SK-N-MC (cell line): ENCODE results near the gene ZBTB2.
"Not testable (repeated sequence)": the region's sequence is repeated elsewhere in the genome, so short reads cannot be mapped to it uniquely, and the experiment has no call there.

Experiments
- DNase-seq: peaks from one replicate; pipeline ENCODE4 v3.0.0-alpha.2; 2011; ENCODE audit warnings: low read depth, low spot score
- H3K27ac ChIP-seq: fragments of 200-600 bp; sonication (generic); 2 replicates; pipeline ENCODE4 v1.5.1; 2016; ENCODE audit warnings: mixed run types
- H3K36me3 ChIP-seq: fragments of 200-600 bp; sonication (generic); 2 replicates; pipeline ENCODE4 v1.6.1; 2017; ENCODE audit warnings: antibody characterized with exemption, low read length, mixed read lengths; ENCODE audit not compliant: insufficient read depth
- H3K4me3 ChIP-seq: fragments of 200-600 bp; sonication (generic); 2 replicates; pipeline ENCODE4 v1.5.1; 2016
- H3K9ac ChIP-seq: fragments of 200-600 bp; sonication (generic); 2 replicates; pipeline ENCODE4 v1.8.0; 2017; ENCODE audit warnings: mixed run types, mixed read lengths; ENCODE audit not compliant: insufficient read length
- H3K9me3 ChIP-seq: fragments of 200-600 bp; sonication (generic); 2 replicates; pipeline ENCODE4 v1.6.1; 2017; ENCODE audit warnings: low read depth, mild to moderate bottlenecking, antibody characterized with exemption, low read length, moderate library complexity, mixed read lengths
- EZH2 ChIP-seq: fragments of 200-600 bp; sonication (generic); IDR thresholded peaks from one replicate; pipeline ENCODE4 v1.6.1; 2017; ENCODE audit warnings: antibody characterized with exemption
- FOXP2 ChIP-seq: optimal IDR thresholded peaks from 2 replicates; pipeline ENCODE3; 2011; ENCODE audit warnings: mild to moderate bottlenecking, moderate library complexity; ENCODE audit not compliant: insufficient read depth; ENCODE audit errors: extremely low read length, control extremely low read depth
- POLR2AphosphoS5 ChIP-seq: IDR thresholded peaks from 2 replicates; pipeline ENCODE4 v1.6.1; 2012; ENCODE audit warnings: mild to moderate bottlenecking, low read depth, low read length, borderline replicate concordance

The ZBTB2 gene

DNA sequence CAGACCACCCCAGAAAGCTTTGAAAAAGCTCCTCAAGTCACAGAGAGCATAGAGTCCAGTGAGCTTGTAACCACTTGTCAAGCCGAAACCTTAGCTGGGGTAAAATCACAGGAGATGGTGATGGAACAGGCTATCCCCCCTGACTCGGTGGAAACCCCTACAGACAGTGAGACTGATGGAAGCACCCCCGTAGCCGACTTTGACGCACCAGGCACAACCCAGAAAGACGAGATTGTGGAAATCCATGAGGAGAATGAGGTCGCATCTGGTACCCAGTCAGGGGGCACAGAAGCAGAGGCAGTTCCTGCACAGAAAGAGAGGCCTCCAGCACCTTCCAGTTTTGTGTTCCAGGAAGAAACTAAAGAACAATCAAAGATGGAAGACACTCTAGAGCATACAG, 39.6 kb downstream of the ZBTB2 start:
- Histone ChIP-seq H3K27ac (no peak overlapping the region), H3K9ac (no peak overlapping the region), H3K4me3 (no peak overlapping the region), H3K9me3 (no peaks in the 10 kb centered on the region), H3K36me3 (no peaks in the 10 kb centered on the region)
- no peak for DNase-seq
- TF ChIP-seq POLR2AphosphoS5 (no peak), EZH2 (no peak), FOXP2 (no peak)

DNA sequence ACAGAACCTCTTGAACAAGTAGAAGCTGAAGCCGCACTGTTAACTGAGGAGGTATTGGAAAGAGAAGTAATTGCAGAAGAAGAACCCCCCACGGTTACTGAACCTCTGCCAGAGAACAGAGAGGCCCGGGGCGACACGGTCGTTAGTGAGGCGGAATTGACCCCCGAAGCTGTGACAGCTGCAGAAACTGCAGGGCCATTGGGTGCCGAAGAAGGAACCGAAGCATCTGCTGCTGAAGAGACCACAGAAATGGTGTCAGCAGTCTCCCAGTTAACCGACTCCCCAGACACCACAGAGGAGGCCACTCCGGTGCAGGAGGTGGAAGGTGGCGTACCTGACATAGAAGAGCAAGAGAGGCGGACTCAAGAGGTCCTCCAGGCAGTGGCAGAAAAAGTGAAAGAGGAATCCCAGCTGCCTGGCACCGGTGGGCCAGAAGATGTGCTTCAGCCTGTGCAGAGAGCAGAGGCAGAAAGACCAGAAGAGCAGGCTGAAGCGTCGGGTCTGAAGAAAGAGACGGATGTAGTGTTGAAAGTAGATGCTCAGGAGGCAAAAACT, 40.1 kb downstream of the ZBTB2 start:
- Histone ChIP-seq H3K9ac (no peak overlapping the region), H3K27ac (no peak overlapping the region), H3K9me3 (no peaks in the 10 kb centered on the region), H3K4me3 (no peak overlapping the region), H3K36me3 (no peaks in the 10 kb centered on the region)
- no peak for TF ChIP-seq FOXP2
- no peak for TF ChIP-seq POLR2AphosphoS5
- TF ChIP-seq EZH2 = no peak
- DNase-seq = no peak

DNA sequence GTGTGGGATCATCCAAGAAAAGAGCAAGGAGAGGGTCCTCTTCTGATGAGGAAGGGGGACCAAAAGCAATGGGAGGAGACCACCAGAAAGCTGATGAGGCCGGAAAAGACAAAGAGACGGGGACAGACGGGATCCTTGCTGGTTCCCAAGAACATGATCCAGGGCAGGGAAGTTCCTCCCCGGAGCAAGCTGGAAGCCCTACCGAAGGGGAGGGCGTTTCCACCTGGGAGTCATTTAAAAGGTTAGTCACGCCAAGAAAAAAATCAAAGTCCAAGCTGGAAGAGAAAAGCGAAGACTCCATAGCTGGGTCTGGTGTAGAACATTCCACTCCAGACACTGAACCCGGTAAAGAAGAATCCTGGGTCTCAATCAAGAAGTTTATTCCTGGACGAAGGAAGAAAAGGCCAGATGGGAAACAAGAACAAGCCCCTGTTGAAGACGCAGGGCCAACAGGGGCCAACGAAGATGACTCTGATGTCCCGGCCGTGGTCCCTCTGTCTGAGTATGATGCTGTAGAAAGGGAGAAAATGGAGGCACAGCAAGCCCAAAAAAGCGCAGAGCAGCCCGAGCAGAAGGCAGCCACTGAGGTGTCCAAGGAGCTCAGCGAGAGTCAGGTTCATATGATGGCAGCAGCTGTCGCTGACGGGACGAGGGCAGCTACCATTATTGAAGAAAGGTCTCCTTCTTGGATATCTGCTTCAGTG, 40.8 kb downstream of the ZBTB2 start:
- Histone ChIP-seq H3K36me3 (no peaks in the 10 kb centered on the region), H3K27ac (no peak overlapping the region), H3K9me3 (no peaks in the 10 kb centered on the region), H3K4me3 (no peak overlapping the region), H3K9ac (no peak overlapping the region)
- DNase-seq = no peak
- TF ChIP-seq FOXP2 = no peak
- no peak for TF ChIP-seq POLR2AphosphoS5
- no peak for TF ChIP-seq EZH2

DNA sequence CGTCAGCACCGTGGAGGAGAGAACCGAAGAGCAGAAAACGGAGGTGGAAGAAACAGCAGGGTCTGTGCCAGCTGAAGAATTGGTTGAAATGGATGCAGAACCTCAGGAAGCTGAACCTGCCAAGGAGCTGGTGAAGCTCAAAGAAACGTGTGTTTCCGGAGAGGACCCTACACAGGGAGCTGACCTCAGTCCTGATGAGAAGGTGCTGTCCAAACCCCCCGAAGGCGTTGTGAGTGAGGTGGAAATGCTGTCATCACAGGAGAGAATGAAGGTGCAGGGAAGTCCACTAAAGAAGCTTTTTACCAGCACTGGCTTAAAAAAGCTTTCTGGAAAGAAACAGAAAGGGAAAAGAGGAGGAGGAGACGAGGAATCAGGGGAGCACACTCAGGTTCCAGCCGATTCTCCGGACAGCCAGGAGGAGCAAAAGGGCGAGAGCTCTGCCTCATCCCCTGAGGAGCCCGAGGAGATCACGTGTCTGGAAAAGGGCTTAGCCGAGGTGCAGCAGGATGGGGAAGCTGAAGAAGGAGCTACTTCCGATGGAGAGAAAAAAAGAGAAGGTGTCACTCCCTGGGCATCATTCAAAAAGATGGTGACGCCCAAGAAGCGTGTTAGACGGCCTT, 41.6 kb downstream of the ZBTB2 start:
- DNase-seq = no peak
- H3K9ac ChIP-seq = no peak overlapping the region
- H3K36me3 ChIP-seq = no peaks in the 10 kb centered on the region
- H3K4me3 ChIP-seq = no peak overlapping the region
- TF ChIP-seq FOXP2 (no peak), EZH2 (no peak), POLR2AphosphoS5 (no peak)
- H3K9me3 ChIP-seq = no peaks in the 10 kb centered on the region
- H3K27ac ChIP-seq = no peak overlapping the region

DNA sequence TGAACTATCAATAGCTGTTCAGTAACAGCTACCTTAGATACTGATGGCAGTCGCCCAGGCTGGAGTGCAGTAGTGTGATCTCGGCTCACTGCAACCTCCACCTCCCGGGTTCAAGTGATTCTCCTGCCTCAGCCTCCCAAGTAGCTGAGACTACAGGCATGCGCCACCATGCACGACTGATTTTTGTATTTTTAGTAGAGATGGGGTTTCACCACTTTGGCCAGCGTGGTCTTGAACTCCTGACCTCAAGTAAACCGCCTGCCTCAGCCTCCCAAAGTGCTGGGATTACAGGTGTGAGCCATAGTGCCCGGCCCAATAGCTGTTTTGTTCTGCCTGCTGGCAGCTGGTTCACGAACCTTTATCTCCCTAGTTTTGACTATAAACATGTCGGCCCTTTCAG, 48.6 kb downstream of the ZBTB2 start:
- H3K36me3 ChIP-seq, H3K27ac ChIP-seq, DNase-seq, H3K9ac ChIP-seq, H3K9me3 ChIP-seq, H3K4me3 ChIP-seq: not testable (repeated sequence)

DNA sequence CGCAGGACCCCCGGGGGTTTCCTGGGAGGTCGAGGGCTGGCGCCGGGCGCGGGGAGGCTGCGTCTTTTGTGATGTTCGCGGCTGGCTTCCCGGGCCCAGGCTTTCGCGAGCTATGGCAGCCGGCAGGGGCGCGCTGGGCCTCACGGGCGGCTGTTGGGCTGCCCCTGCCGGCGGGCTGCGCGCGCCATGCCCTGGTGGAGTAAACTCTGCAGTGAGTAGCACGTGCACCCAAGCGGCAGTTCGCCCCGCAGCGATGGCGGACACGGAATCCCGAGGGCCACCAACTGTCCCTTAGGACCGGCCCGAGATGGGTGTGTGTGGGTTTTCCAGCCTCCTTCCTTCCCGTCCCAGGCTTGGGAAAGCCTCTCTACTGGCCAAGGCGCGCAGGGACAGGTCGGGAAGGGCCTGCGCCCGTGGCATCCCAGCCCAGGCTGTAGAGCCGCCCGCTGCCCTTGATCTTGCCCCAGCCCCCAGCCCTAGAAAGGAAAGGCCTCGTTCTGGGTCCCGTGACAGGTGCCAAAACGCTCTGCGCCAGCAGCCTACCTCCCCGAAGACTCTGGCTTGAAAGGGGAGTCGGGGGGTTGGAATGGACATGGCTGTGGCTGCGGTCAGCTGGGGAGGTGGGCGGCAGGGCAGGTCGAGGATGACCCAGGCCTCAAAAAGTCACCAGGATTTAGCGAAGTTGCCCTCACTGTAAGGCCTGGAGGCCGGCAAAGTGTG, 49.7 kb downstream of the ZBTB2 start:
- Histone ChIP-seq H3K9ac (no peak overlapping the region), H3K4me3 (no peak overlapping the region), H3K27ac (no peak overlapping the region), H3K9me3 (no peaks in the 10 kb centered on the region), H3K36me3 (no peaks in the 10 kb centered on the region)
- TF ChIP-seq FOXP2 (no peak), POLR2AphosphoS5 (no peak), EZH2 (no peak)
- no peak for DNase-seq

DNA sequence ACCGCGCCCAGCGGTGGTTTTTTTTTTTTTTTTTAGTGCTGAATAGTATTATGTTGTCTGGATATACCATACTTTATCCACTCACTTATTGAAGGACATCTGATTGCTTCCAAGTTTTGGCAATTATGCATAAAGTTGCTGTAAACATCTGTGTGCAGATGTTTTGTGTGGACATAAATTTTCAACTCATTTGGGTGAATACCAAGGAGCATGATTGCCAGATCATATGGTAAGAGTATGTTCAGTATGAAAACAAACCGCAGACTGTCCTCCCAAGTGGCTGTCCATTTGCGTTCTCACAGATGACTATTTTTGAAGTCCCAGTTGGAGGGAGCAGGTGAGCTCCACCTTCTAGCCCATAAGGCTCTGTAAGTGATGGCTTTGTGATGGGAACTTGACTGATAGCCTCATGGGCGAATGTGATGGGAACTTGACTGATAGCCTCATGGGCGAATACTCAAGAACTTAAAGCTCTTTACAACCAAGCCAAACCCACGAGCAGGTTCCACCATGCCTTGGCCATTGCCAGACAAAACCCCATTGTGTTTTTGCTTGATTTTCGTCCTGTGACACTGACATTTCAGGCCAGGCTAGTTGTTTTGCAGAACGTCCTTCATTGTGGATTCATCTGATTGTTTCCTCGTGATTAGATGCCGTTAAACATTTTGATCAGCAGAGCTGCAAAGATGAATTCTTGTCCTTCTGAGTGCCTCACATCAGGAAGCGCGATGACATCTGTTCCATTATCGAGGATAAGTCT, 51.0 kb downstream of the ZBTB2 start:
- H3K9ac ChIP-seq = no peak overlapping the region
- DNase-seq = no peak
- H3K4me3 ChIP-seq = no peak overlapping the region
- no peaks in the 10 kb centered on the region for H3K9me3 ChIP-seq
- H3K36me3 ChIP-seq = no peaks in the 10 kb centered on the region
- no peak for TF ChIP-seq POLR2AphosphoS5
- no peak overlapping the region for H3K27ac ChIP-seq

DNA sequence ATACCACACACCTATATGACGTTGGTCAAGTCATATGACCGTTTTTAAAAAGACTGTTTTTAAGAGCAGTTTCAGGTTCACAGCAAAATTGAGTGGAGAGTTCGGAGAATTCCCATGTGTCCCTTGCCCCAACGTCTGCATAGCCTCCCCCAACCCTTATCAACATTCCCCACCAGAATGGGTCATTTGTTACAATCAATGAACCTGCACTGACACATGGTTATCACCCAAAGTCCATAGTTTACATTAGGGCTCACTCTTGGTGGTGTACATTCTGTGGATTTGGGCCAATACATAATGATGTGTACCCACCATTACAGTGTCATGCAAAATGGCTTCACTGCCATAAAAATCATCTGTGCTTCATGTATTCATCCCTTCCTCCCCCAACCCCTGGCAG, 52.0 kb downstream of the ZBTB2 start:
- DNase-seq = no peak
- no peak for TF ChIP-seq FOXP2
- no peak for TF ChIP-seq POLR2AphosphoS5
- no peak for TF ChIP-seq EZH2
- Histone ChIP-seq H3K27ac (no peak overlapping the region), H3K9ac (no peak overlapping the region), H3K4me3 (no peak overlapping the region), H3K36me3 (no peaks in the 10 kb centered on the region), H3K9me3 (no peaks in the 10 kb centered on the region)
